DND-41 (cell line): ENCODE measurements around the gene CEP41.

Source experiments
- ATAC-seq: fragments of 200-7000 bp; cut with Tn5 transposase; 3 replicates; pipeline ENCODE4 v1.9.1; 2021; ENCODE audit warnings: low read depth; ENCODE audit not compliant: insufficient read depth
- DNase-seq: peaks from one replicate; pipeline ENCODE4 v3.0.0-alpha.2; 2020
- H2AFZ ChIP-seq: 2 replicates; pipeline ENCODE4 v1.6.0; 2012; ENCODE audit warnings: low read depth, low read length
- H3K27ac ChIP-seq: 2 replicates; pipeline ENCODE4 v1.5.1; 2012; ENCODE audit warnings: low read length, inconsistent platforms
- H3K27me3 ChIP-seq: fragments of 200-600 bp; sonication (generic); 2 replicates; pipeline ENCODE4 v1.6.0; 2012; ENCODE audit warnings: low read length, mild to moderate bottlenecking, inconsistent platforms; ENCODE audit not compliant: insufficient read depth, poor library complexity
- H3K36me3 ChIP-seq: 2 replicates; pipeline ENCODE4 v1.5.1; 2012; ENCODE audit warnings: low read length, inconsistent platforms; ENCODE audit not compliant: insufficient read depth
- H3K4me1 ChIP-seq: 2 replicates; pipeline ENCODE4 v1.5.1; 2012; ENCODE audit warnings: mild to moderate bottlenecking, low read length; ENCODE audit not compliant: insufficient read depth
- H3K4me2 ChIP-seq: 2 replicates; pipeline ENCODE4 v1.6.0; 2012; ENCODE audit warnings: mild to moderate bottlenecking, moderate library complexity, low read length, inconsistent platforms; ENCODE audit not compliant: insufficient read depth
- H3K4me3 ChIP-seq, 2 experiments: fragments of 200-600 bp in 1 of 2; shearing (Covaris generic) in 1 of 2; 2 replicates each; pipeline ENCODE4 v1.5.1; 2012 to 2016; ENCODE audit warnings: inconsistent platforms in 2 of 2, low read length in 2 of 2, mild to moderate bottlenecking in 2 of 2, low read depth in 1 of 2, moderate library complexity in 1 of 2
- H3K79me2 ChIP-seq: 2 replicates; pipeline ENCODE4 v1.6.0; 2012; ENCODE audit warnings: low read length, inconsistent platforms; ENCODE audit not compliant: insufficient read depth
- H3K9ac ChIP-seq: 2 replicates; pipeline ENCODE4 v1.6.0; 2012; ENCODE audit warnings: low read depth, mild to moderate bottlenecking, inconsistent platforms, low read length, moderate library complexity
- H3K9me3 ChIP-seq: 2 replicates; pipeline ENCODE4 v1.5.1; 2012; ENCODE audit warnings: low read length, moderate library complexity, mild to moderate bottlenecking, inconsistent platforms; ENCODE audit not compliant: insufficient read depth, severe bottlenecking
- H4K20me1 ChIP-seq: 2 replicates; pipeline ENCODE4 v1.6.0; 2012; ENCODE audit warnings: low read length; ENCODE audit not compliant: insufficient read depth
- CTCF ChIP-seq: IDR thresholded peaks from 2 replicates; pipeline ENCODE4 v1.5.1; 2012; ENCODE audit warnings: borderline replicate concordance, low read length, moderate library complexity, mild to moderate bottlenecking; ENCODE audit not compliant: poor library complexity, severe bottlenecking; ENCODE audit errors: extremely low read depth
- EZH2 ChIP-seq: IDR thresholded peaks from 3 replicates; pipeline ENCODE4 v1.6.1; 2012; ENCODE audit warnings: borderline replicate concordance, low read depth, mild to moderate bottlenecking, moderate library complexity, low read length, inconsistent platforms; ENCODE audit not compliant: severe bottlenecking

CEP41 gene

GRCh38 chr7:130361681-130362080, 79.1 kb downstream of the CEP41 start:
- TF ChIP-seq EZH2, result no peak
- TF ChIP-seq CTCF, result no peak
- no peak overlapping the region for H3K4me2 ChIP-seq
- H3K27ac ChIP-seq, result no peak overlapping the region
- H3K9me3 ChIP-seq, result peaks cover 7% of the 10 kb centered on the region
- no peaks in the 10 kb centered on the region for H3K27me3 ChIP-seq
- H3K4me3 ChIP-seq, result no peak overlapping the region
- H4K20me1 ChIP-seq, result no peaks in the 10 kb centered on the region
- DNase-seq (no peak), ATAC-seq (no peak)
- no peak overlapping the region for H3K9ac ChIP-seq
- no peaks in the 10 kb centered on the region for H3K79me2 ChIP-seq
- no peak overlapping the region for H2AFZ ChIP-seq
- H3K36me3 ChIP-seq, result no peaks in the 10 kb centered on the region
- H3K4me1 ChIP-seq, result no peaks in the 10 kb centered on the region

- H3K27me3 ChIP-seq, result no peaks in the 10 kb centered on the region
- H3K4me2 ChIP-seq, result no peak overlapping the region
- no peak overlapping the region for H3K27ac ChIP-seq
- DNase-seq (no peak), ATAC-seq (no peak)
- no peaks in the 10 kb centered on the region for H3K36me3 ChIP-seq
- no peak overlapping the region for H3K9ac ChIP-seq
- no peaks in the 10 kb centered on the region for H3K79me2 ChIP-seq
- H3K4me3 ChIP-seq, result no peak overlapping the region
- H4K20me1 ChIP-seq, result no peaks in the 10 kb centered on the region
- no peaks in the 10 kb centered on the region for H3K4me1 ChIP-seq
- H2AFZ ChIP-seq, result no peak overlapping the region
- H3K9me3 ChIP-seq, result peaks cover 7% of the 10 kb centered on the region
- TF ChIP-seq EZH2, result no peak
- TF ChIP-seq CTCF, result no peak
Observed at GRCh38 chr7:130360518-130360917, 80.3 kb downstream of the CEP41 start.

GRCh38 chr7:130359276-130359857, 81.4 kb downstream of the CEP41 start:
- no peak overlapping the region for H2AFZ ChIP-seq
- no peak overlapping the region for H3K9ac ChIP-seq
- DNase-seq, result no peak
- H3K27me3 ChIP-seq, result no peaks in the 10 kb centered on the region
- no peaks in the 10 kb centered on the region for H4K20me1 ChIP-seq
- no peak overlapping the region for H3K4me2 ChIP-seq
- H3K27ac ChIP-seq, result no peak overlapping the region
- ATAC-seq, result no peak
- peaks cover 7% of the 10 kb centered on the region for H3K9me3 ChIP-seq
- no peaks in the 10 kb centered on the region for H3K4me1 ChIP-seq
- no peak overlapping the region for H3K4me3 ChIP-seq
- TF ChIP-seq CTCF (no peak), EZH2 (no peak)
- H3K36me3 ChIP-seq, result no peaks in the 10 kb centered on the region
- H3K79me2 ChIP-seq, result no peaks in the 10 kb centered on the region
